Panc1 (cell line): ENCODE data around the gene OAF.

Experiments used
- POLR2AphosphoS5 ChIP-seq: IDR thresholded peaks from 2 replicates; pipeline ENCODE4 v1.6.1; 2012; ENCODE audit warnings: mild to moderate bottlenecking, low read depth, low read length, moderate library complexity
- TF ChIP-seq, protein P1 (sequence below): fragments of 450-650 bp; IDR thresholded peaks from 2 replicates; pipeline ENCODE4 v1.5.1; 2017; ENCODE audit warnings: mild to moderate bottlenecking

DNA sequence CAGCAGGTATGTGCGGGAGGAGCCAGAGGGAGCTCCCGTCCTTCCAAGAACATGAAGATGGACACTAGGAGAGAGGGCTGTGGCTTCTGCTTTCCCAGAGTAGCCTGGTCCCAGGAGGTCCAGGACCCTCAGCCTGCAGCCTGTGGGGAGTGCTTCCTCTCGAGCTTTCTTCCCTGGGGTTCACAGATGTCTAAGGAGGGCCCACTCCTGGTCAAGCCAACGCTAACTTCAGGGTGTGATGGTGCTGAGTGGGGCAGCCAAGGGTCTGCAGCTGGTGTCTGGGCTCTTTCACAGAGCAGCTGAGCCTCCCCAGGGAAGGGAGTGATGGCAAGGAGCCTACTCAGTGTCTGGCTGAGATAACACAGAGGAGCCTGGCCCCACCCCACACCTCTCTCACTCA lies 32.4 kb downstream of the OAF start:
- TF ChIP-seq, protein P1, sequence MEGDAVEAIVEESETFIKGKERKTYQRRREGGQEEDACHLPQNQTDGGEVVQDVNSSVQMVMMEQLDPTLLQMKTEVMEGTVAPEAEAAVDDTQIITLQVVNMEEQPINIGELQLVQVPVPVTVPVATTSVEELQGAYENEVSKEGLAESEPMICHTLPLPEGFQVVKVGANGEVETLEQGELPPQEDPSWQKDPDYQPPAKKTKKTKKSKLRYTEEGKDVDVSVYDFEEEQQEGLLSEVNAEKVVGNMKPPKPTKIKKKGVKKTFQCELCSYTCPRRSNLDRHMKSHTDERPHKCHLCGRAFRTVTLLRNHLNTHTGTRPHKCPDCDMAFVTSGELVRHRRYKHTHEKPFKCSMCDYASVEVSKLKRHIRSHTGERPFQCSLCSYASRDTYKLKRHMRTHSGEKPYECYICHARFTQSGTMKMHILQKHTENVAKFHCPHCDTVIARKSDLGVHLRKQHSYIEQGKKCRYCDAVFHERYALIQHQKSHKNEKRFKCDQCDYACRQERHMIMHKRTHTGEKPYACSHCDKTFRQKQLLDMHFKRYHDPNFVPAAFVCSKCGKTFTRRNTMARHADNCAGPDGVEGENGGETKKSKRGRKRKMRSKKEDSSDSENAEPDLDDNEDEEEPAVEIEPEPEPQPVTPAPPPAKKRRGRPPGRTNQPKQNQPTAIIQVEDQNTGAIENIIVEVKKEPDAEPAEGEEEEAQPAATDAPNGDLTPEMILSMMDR, result no peak
- no peak for TF ChIP-seq POLR2AphosphoS5
